PC-9 (cell line): ENCODE data around the gene TSPY8.
"Not testable (repeated sequence)": the region's sequence is repeated elsewhere in the genome, so short reads cannot be mapped to it uniquely, and the experiment has no call there.

Experiments
- EZH2 ChIP-seq: fragments of 200-600 bp; sonication (generic); IDR thresholded peaks from 2 replicates; pipeline ENCODE4 v1.8.0; 2017; ENCODE audit warnings: antibody characterized with exemption, low read depth
- TF ChIP-seq, protein P1 (sequence below): fragments of 200-600 bp; sonication (generic); conservative IDR thresholded peaks from 2 replicates; pipeline ENCODE4 v1.6.1; 2017; ENCODE audit warnings: mixed run types, antibody characterized with exemption, mild to moderate bottlenecking, moderate library complexity

GRCh38 chrY:9398121-9398520 is 40.5 kb downstream of the TSPY8 start, which contains the start of gene TSPY3:
- TF ChIP-seq, protein P1, sequence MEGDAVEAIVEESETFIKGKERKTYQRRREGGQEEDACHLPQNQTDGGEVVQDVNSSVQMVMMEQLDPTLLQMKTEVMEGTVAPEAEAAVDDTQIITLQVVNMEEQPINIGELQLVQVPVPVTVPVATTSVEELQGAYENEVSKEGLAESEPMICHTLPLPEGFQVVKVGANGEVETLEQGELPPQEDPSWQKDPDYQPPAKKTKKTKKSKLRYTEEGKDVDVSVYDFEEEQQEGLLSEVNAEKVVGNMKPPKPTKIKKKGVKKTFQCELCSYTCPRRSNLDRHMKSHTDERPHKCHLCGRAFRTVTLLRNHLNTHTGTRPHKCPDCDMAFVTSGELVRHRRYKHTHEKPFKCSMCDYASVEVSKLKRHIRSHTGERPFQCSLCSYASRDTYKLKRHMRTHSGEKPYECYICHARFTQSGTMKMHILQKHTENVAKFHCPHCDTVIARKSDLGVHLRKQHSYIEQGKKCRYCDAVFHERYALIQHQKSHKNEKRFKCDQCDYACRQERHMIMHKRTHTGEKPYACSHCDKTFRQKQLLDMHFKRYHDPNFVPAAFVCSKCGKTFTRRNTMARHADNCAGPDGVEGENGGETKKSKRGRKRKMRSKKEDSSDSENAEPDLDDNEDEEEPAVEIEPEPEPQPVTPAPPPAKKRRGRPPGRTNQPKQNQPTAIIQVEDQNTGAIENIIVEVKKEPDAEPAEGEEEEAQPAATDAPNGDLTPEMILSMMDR, result not testable (repeated sequence)
- TF ChIP-seq EZH2, result not testable (repeated sequence)
